ENCODE results near the gene MDC1.
A peak's percentile ranks its signal among the peaks of the same experiment; 100 is the strongest.
"Not testable (repeated sequence)": the region's sequence is repeated elsewhere in the genome, so short reads cannot be mapped to it uniquely, and the experiment has no call there.

Gene MDC1

GRCh38 chr6:30719356-30719755 lies 2.3 kb upstream of the MDC1 start:
- Histone ChIP-seq H3K27ac (ENCODE audit: extremely low read depth, low read depth, low read length) (peak overlapping the region; percentile 76), H3K9me3 (ENCODE audit: control insufficient read depth, insufficient read depth, low read depth, low read length) (no peaks in the 10 kb centered on the region), H3K36me3 (ENCODE audit: control insufficient read depth in 2 of 2, insufficient read depth in 1 of 2, low read length in 2 of 2) (peaks cover 24 to 45% of the 10 kb centered on the region in 2 experiments), H3K4me1 (ENCODE audit: control insufficient read depth, insufficient read depth, low read length) (peaks cover 6% of the 10 kb centered on the region), H3K4me3 (ENCODE audit: low read depth, low read length) (peak overlapping the region; percentile 47)
- POLR2A ChIA-PET = interaction anchor here (0.7 to 10.1 kb wide), 6 partner anchors 16 to 263 kb away, joined by 3 to 235 read pairs (median 16); partner anchors contain the start of genes FLOT1, IER3 and NRM
- TF ChIP-seq ZBTB26 (tag by site-specific recombination; optimal IDR thresholded peaks at IDR 0.05) (no peak), ZNF621 (tag by site-specific recombination; IDR thresholded peaks at IDR 0.05) (no peak), ZNF335 (tag by site-specific recombination; conservative IDR thresholded peaks at IDR 0.05) (peak; percentile 56), ZNF513 (tag by site-specific recombination; IDR thresholded peaks at IDR 0.05) (no peak), ZNF768 (tag by site-specific recombination; IDR thresholded peaks at IDR 0.05) (no peak), ZNF692 (tag by site-specific recombination; IDR thresholded peaks at IDR 0.05) (0 out of 2 replicates have a peak, but pooled peaks have one; percentile 7), GFI1B (tag by site-specific recombination; IDR thresholded peaks at IDR 0.05) (no peak), PRDM1 (tag by site-specific recombination; IDR thresholded peaks at IDR 0.05) (0 out of 2 replicates have a peak, but pooled peaks have one; percentile 24), ZNF510 (tag by site-specific recombination; IDR thresholded peaks at IDR 0.05; ENCODE audit: insufficient replicate concordance) (no peak), ZNF148 (tag by site-specific recombination; IDR thresholded peaks at IDR 0.05; ENCODE audit: borderline replicate concordance) (no peak), ZNF354C (tag by site-specific recombination; IDR thresholded peaks at IDR 0.05; ENCODE audit: borderline replicate concordance, low read depth) (no peak)
- CTCF ChIA-PET = interaction anchor here (0.5 to 18.7 kb wide), 11 partner anchors 10 to 418 kb away, joined by 3 to 692 read pairs (median 3); partner anchors contain the start of genes DHX16 and FLOT1

- TF ChIP-seq MZF1 (tag by site-specific recombination; IDR thresholded peaks at IDR 0.05; ENCODE audit: borderline replicate concordance) = 0 out of 2 replicates have a peak, but pooled peaks have one; percentile 33
- 0 out of 2 replicates have a peak, but pooled peaks have one; percentile 3 for TF ChIP-seq CTCF (tag by site-specific recombination; IDR thresholded peaks at IDR 0.05)
- TF ChIP-seq SCRT2 (tag by site-specific recombination; IDR thresholded peaks at IDR 0.05) = peak; percentile 9
- TF ChIP-seq ZNF2 (tag by site-specific recombination; IDR thresholded peaks at IDR 0.05) = 0 out of 2 replicates have a peak, but pooled peaks have one; percentile 2
- Histone ChIP-seq H3K36me3 (ENCODE audit: control insufficient read depth in 2 of 2, insufficient read depth in 1 of 2, low read length in 2 of 2) (peaks cover 23 to 45% of the 10 kb centered on the region in 2 experiments), H3K4me3 (ENCODE audit: low read depth, low read length) (peak overlapping the region; percentile 41), H3K27ac (ENCODE audit: extremely low read depth, low read depth, low read length) (peak overlapping the region; percentile 81)
- H3K4me1 ChIP-seq (ENCODE audit: control insufficient read depth, insufficient read depth, low read length); H3K9me3 ChIP-seq (ENCODE audit: control insufficient read depth, insufficient read depth, low read depth, low read length): not testable (repeated sequence)
- ChIA-PET CTCF (interaction anchor here (0.6 to 18.7 kb wide), 11 partner anchors 9 to 159 kb away, joined by 3 to 692 read pairs (median 4); partner anchors contain the start of genes DHX16 and NRM), POLR2A (interaction anchor here (0.6 to 10.1 kb wide), 22 partner anchors 10 to 1109 kb away, joined by 3 to 235 read pairs (median 7); partner anchors contain the start of genes ABCF1, C6orf136, DHX16 and FLOT1)
These were observed 1.0 kb upstream of the MDC1 start for GRCh38 chr6:30717845-30718720.
